ENCODE results near the gene PDE3B.

GRCh38 chr11:14783788-14784187 is 140.2 kb downstream of the PDE3B start:
- TF ChIP-seq POLR2A (IDR thresholded peaks at IDR 0.05) = no peak
- TF ChIP-seq, protein P1, sequence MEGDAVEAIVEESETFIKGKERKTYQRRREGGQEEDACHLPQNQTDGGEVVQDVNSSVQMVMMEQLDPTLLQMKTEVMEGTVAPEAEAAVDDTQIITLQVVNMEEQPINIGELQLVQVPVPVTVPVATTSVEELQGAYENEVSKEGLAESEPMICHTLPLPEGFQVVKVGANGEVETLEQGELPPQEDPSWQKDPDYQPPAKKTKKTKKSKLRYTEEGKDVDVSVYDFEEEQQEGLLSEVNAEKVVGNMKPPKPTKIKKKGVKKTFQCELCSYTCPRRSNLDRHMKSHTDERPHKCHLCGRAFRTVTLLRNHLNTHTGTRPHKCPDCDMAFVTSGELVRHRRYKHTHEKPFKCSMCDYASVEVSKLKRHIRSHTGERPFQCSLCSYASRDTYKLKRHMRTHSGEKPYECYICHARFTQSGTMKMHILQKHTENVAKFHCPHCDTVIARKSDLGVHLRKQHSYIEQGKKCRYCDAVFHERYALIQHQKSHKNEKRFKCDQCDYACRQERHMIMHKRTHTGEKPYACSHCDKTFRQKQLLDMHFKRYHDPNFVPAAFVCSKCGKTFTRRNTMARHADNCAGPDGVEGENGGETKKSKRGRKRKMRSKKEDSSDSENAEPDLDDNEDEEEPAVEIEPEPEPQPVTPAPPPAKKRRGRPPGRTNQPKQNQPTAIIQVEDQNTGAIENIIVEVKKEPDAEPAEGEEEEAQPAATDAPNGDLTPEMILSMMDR (IDR thresholded peaks at IDR 0.05) = no peak
